Mononuclear cell (primary cell): Measurements from ENCODE around the gene C1orf50. TPM values are rescaled to one million over a fixed set of nuclear protein-coding genes. Genes with fewer than 3 reads are reported as not detected.
"Not testable (repeated sequence)": the region's sequence is repeated elsewhere in the genome, so short reads cannot be mapped to it uniquely, and the experiment has no call there.

Experiments used
- H3K27me3 ChIP-seq: 2 replicates; pipeline ENCODE4 v1.6.0; 2011; ENCODE audit warnings: low read length, control low read depth; ENCODE audit not compliant: insufficient read depth
- H3K4me1 ChIP-seq: 2 replicates; pipeline ENCODE4 v1.5.1; 2011; ENCODE audit warnings: mild to moderate bottlenecking, low read length, control low read depth; ENCODE audit not compliant: insufficient read depth
- H3K4me3 ChIP-seq: 2 replicates; pipeline ENCODE4 v1.5.1; 2011; ENCODE audit warnings: mild to moderate bottlenecking, low read length, moderate library complexity
- H3K9me3 ChIP-seq: 2 replicates; pipeline ENCODE4 v1.5.1; 2011; ENCODE audit warnings: low read depth, mild to moderate bottlenecking, control low read depth, low read length
- total RNA-seq: library from RNA; depleted of rRNA; stranded (reverse); fragments of >200 nt; gene quantifications from one replicate; pipeline ENCODE4 v1.2.3, GENCODE V29; 2012

Gene C1orf50
- total RNA-seq, 1 donor, result 6.3 TPM

GRCh38 chr1:42746436-42747105 lies 20.5 kb upstream of the C1orf50 start:
- no peaks in the 10 kb centered on the region for H3K27me3 ChIP-seq
- peaks cover 18% of the 10 kb centered on the region for H3K4me1 ChIP-seq
- H3K9me3 ChIP-seq, result no peaks in the 10 kb centered on the region
- no peak overlapping the region for H3K4me3 ChIP-seq

- Histone ChIP-seq H3K9me3 (no peaks in the 10 kb centered on the region), H3K4me1 (peaks cover 18% of the 10 kb centered on the region), H3K4me3 (no peak overlapping the region), H3K27me3 (no peaks in the 10 kb centered on the region)
Observed at GRCh38 chr1:42747125-42747524, 19.9 kb upstream of the C1orf50 start.

- peaks cover 18% of the 10 kb centered on the region for H3K4me1 ChIP-seq
- H3K4me3 ChIP-seq, result no peak overlapping the region
- H3K27me3 ChIP-seq, result no peaks in the 10 kb centered on the region
- H3K9me3 ChIP-seq, result no peaks in the 10 kb centered on the region
Observed at GRCh38 chr1:42748021-42748420, 19.0 kb upstream of the C1orf50 start.

GRCh38 chr1:42748461-42749410 lies 18.3 kb upstream of the C1orf50 start:
- Histone ChIP-seq H3K4me3 (no peak overlapping the region), H3K4me1 (peaks cover 18% of the 10 kb centered on the region), H3K27me3 (no peaks in the 10 kb centered on the region), H3K9me3 (no peaks in the 10 kb centered on the region)

- no peaks in the 10 kb centered on the region for H3K9me3 ChIP-seq
- H3K27me3 ChIP-seq, result no peaks in the 10 kb centered on the region
- H3K4me1 ChIP-seq, result peaks cover 18% of the 10 kb centered on the region
- H3K4me3 ChIP-seq, result no peak overlapping the region
Observed at GRCh38 chr1:42750041-42750440, 17.0 kb upstream of the C1orf50 start.

- not testable (repeated sequence) for H3K9me3 ChIP-seq, H3K4me3 ChIP-seq, H3K27me3 ChIP-seq
- H3K4me1 ChIP-seq, result peaks cover 18% of the 10 kb centered on the region
Observed at GRCh38 chr1:42751511-42752070, 15.5 kb upstream of the C1orf50 start.

GRCh38 chr1:42752284-42752683 lies 14.8 kb upstream of the C1orf50 start:
- Histone ChIP-seq H3K27me3 (no peaks in the 10 kb centered on the region), H3K9me3 (no peaks in the 10 kb centered on the region), H3K4me3 (no peak overlapping the region)

GRCh38 chr1:42753070-42753469 lies 14.0 kb upstream of the C1orf50 start:
- H3K27me3 ChIP-seq, result no peaks in the 10 kb centered on the region
- no peaks in the 10 kb centered on the region for H3K9me3 ChIP-seq
- H3K4me1 ChIP-seq, result peaks cover 16% of the 10 kb centered on the region
- H3K4me3 ChIP-seq, result no peak overlapping the region

More at GRCh38 chr1:42752284-42752683, 14.8 kb upstream of the C1orf50 start:
- peaks cover 18% of the 10 kb centered on the region for H3K4me1 ChIP-seq

- no peaks in the 10 kb centered on the region for H3K9me3 ChIP-seq
- peaks cover 8% of the 10 kb centered on the region for H3K4me1 ChIP-seq
- no peaks in the 10 kb centered on the region for H3K27me3 ChIP-seq
- H3K4me3 ChIP-seq, result no peak overlapping the region
Observed at GRCh38 chr1:42756956-42757891, 9.8 kb upstream of the C1orf50 start.

- H3K4me1 ChIP-seq, result peaks cover 14% of the 10 kb centered on the region
- no peaks in the 10 kb centered on the region for H3K27me3 ChIP-seq
- H3K9me3 ChIP-seq, result no peaks in the 10 kb centered on the region
- H3K4me3 ChIP-seq, result no peak overlapping the region
Observed at GRCh38 chr1:42757892-42758275, 9.2 kb upstream of the C1orf50 start.

GRCh38 chr1:42758641-42759040 lies 8.4 kb upstream of the C1orf50 start:
- Histone ChIP-seq H3K27me3 (no peaks in the 10 kb centered on the region), H3K4me3 (no peak overlapping the region), H3K9me3 (no peaks in the 10 kb centered on the region), H3K4me1 (peaks cover 14% of the 10 kb centered on the region)

- Histone ChIP-seq H3K4me1 (peaks cover 14% of the 10 kb centered on the region), H3K4me3 (no peak overlapping the region), H3K9me3 (no peaks in the 10 kb centered on the region), H3K27me3 (no peaks in the 10 kb centered on the region)
Observed at GRCh38 chr1:42759114-42759513, 7.9 kb upstream of the C1orf50 start.

GRCh38 chr1:42761567-42761966 lies 5.5 kb upstream of the C1orf50 start:
- Histone ChIP-seq H3K9me3 (no peaks in the 10 kb centered on the region), H3K27me3 (no peaks in the 10 kb centered on the region), H3K4me3 (no peak overlapping the region), H3K4me1 (peaks cover 33% of the 10 kb centered on the region)

- Histone ChIP-seq H3K9me3 (no peaks in the 10 kb centered on the region), H3K27me3 (no peaks in the 10 kb centered on the region), H3K4me3 (no peak overlapping the region), H3K4me1 (peaks cover 33% of the 10 kb centered on the region)
Observed at GRCh38 chr1:42762269-42762668, 4.8 kb upstream of the C1orf50 start.
